Measurements from ENCODE around the gene COX10.

The COX10 gene

DNA sequence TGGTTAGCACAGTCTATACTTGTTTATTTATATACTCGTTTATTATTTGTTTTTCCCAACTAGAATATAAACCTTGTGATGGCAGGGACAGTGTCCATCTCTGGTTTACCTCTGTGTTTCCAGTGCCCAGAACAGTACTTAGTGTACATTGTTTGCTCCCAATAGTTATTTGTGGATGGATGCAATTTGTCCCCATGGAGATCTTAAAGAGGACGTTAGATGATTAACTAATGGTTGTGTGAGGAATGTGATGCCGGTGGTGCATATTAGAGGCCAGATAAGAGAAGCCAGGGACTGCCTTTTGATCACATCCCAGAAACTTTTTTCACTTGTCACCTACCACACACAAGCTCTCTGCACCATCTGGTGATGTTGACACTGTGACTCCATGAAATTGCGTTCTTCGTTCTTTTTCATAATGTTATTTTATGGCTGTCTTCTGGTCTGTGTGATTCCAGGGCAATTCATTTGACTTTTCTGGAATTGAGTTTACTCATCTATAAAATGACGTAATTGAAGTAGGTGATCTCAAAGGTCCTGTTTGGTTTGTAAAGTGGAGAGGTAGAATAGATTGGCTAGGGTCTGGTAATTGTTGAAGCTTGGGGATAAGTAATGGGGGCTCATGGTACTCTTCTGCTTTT, 1.2 kb downstream of the COX10 start:
- DNase-seq (ENCODE audit: low read depth in 3 of 3, low spot score in 1 of 3) = no peak

DNA sequence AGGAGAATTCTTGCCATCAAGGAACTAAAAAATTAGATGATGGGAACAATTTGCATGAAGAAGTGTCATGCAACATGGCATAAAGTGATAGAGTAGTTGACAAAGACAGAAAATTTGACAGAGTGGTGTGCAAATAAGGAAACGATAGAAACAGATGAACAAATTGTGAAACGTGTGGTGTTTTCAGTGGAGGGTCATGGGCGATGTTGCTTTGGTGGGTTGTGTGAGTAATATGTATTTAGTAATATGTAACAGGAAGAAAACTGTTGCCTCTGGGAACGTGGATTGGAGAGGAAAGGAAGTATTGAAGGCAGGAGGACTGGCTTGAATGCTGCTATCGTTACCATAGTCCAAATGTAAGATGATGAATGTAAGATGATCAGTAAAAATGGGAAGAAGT, 3.6 kb downstream of the COX10 start:
- no peak for DNase-seq (ENCODE audit: low read depth in 3 of 3, low spot score in 1 of 3)

DNA sequence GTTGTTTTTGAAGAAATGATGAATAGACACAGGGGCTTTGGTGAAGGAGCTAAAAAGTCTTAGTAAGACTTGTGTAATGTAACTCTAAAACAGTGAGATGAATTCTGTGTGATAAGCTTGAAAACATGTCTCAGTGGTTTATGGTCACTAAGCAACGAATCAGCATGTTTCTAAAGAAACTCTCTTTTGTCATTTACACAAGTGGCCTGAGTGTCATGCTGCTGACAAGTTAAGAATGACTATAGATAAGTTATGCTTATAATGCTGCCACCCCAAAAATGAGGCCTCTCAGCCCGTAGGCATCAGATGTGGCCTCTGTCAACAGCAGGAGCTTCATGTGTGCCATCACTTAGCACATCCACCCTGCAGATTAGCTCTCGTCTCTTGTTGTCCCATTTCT, 8.7 kb downstream of the COX10 start:
- DNase-seq (ENCODE audit: low read depth in 3 of 3, low spot score in 1 of 3) = no peak

DNA sequence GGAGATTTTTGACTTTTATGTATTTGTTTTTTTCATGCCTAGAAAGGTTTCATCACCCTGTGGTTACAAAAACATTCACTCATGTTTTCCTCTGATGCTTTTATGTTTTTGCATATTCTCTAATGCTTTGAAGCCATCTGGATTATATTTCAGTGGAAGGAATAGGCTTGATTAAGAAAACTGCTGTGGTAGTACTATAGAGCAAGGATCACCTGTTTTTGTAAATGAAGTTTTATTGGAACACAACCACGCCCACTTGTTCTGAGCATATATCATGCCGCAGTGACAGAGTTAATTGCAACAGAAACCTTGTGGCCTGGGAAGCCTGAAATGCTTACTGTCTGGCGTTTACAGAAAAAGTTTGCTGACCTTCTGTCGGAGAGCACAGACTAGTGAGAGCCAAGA, 11.5 kb downstream of the COX10 start:
- no peak for DNase-seq (ENCODE audit: low read depth in 3 of 3, low spot score in 1 of 3)

DNA sequence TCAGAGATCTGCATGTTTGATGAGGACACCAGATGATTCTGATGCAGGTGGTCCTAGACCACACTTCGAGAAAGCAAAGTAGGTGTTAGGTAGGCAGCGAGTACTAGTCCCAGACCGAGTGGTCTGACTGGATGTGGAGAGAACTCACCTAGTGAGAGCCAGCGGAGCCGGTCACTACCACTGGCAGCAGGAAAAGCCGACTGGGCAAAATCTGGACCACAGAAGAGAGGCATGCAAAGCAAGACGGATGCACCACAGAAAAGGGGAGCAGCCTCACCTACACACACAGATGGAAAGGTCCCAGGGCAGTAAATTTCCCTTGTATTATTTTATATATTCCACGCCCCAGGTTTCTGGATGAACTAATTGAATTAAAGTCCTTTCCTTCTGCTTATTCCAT, 13.5 kb downstream of the COX10 start:
- no peak for DNase-seq (ENCODE audit: low read depth in 3 of 3, low spot score in 1 of 3)

DNA sequence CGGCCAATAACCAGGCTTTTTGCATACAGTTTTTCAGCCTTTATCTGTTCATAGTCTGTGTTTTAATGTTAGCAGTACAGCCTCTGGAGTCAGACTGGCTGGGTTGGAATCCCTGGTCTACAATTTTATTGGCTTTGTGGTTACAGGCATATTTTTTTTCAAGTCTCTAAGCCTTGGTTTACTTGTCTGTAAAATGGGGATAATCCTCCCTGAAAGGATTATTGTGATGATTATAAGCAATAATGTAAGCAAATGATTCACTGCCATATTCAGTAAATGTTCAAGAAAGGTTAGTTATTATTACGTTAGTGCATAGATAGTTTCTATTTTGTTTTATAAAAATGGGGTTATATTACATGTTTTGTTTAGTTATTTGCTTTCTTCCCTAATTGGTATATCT, 15.7 kb downstream of the COX10 start:
- no peak for DNase-seq (ENCODE audit: low read depth in 3 of 3, low spot score in 1 of 3)

DNA sequence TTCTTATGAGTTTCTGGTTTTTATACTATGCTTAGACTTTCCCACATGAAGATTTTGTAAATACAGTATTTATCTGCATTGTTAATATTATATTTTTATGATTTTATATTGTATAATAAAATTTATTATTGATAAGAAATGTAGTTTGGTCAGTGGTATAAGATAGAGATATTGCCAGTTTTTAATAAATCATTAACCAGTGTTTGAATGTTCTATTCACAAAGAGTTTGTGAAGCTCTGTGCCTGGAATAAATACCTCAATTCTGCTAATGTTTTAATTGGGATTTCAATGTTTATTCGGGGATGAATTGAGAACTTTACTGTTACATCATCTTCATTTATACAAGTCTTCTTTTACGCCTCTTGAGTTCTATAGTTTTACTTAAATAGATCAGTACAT, 16.9 kb downstream of the COX10 start:
- DNase-seq (ENCODE audit: low read depth in 3 of 3, low spot score in 1 of 3) = no peak

DNA sequence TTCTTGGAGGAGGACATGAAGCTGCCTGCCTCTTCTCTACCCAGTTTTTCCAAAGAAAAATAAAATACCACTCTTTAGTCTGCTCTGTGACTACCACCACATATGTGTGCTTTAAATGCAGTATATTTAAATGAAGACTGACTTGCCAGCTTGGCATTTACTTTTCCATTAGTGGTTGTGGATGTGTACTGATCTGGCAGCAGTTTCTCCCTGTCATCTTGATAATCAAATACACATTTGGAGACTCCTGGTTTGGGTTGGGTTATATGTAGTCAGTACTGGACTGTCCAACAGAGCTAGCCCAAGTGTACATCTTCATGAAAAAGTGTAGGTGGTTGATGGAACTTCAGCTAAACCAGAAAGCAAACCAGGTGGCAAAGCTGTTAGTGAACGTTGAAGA, 19.9 kb downstream of the COX10 start:
- no peak for DNase-seq (ENCODE audit: low read depth in 3 of 3, low spot score in 1 of 3)

DNA sequence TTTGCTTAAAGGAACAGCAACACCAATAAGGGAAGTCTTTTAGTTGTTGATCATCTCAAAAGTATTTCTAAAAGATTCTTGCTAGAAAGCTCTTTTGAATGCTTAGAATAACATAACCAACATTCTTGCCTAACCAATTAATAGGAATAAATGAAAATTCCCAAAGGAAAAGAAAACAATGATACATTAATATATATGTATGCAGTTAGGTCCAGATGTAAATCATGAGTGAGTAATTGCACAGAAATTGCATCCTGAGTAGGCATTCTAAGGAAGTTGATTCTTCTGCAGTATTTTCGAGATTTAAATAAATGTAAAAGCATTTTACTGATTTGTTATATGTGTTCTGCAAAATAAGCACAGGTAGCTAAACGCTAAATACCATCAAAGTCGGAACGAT, 22.1 kb downstream of the COX10 start:
- DNase-seq (ENCODE audit: low read depth in 3 of 3, low spot score in 1 of 3) = no peak

DNA sequence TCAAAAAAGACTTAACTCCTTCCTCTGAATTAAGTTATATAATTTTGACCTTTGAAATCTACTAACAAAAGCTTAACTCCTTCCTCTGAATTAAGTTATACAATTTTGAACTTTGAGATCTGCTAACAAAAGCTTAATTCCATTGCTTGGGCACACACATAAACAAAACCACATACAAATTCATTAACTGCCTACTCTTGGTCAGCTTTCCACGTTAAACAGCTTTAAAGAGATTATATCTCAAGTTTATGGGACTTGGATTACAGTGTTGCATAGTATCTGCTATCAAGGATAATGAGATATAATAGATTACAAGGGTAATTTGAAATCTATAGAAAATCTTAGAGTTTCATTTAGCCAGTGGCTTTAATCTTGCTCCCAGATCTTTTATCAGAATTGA, 23.5 kb downstream of the COX10 start:
- no peak for DNase-seq (ENCODE audit: low read depth in 3 of 3, low spot score in 1 of 3)

DNA sequence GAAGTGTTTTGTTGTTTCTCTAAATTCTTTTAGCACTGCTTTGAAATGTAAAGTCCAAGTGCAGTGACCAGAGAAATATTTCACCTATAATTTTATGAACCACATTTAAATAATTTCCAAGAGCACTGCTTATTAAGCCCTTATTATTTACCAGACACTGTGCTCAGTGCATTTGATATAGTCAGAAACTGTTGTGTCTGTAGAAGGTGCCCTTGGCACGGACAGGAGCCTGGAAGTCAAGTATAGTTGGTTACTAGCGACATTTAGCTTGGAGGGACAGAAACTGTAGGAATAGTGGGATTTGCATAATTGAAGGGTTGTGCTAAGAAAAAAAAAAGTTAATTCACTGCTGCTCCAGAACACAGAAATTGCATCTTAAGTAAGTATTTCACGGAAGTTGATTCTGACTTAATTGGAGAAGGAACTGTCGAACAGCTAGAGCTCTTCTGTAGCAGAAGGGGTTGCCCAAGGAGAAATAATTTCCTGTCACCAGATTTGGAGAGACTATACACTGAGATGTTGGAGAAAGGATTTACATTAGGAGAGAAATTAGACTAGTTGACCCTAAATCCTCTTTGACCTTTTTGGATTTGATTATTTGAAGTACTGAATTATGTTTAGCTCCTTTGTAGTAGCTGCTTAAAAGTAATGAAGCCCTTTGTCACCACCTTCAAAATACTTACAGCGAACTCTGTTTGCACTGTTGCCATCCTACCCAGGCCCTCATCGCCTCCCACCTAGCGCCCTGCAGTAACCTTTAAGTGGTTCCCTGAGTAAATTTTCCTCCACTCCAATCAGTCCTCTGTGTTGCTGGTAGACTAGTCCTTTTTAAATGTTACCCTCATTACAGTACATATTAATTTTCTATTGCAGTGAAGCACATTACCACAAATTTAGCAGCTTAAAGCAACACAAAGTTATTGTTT, 25.6 kb downstream of the COX10 start:
- no peak for DNase-seq (ENCODE audit: low read depth in 3 of 3, low spot score in 1 of 3)

DNA sequence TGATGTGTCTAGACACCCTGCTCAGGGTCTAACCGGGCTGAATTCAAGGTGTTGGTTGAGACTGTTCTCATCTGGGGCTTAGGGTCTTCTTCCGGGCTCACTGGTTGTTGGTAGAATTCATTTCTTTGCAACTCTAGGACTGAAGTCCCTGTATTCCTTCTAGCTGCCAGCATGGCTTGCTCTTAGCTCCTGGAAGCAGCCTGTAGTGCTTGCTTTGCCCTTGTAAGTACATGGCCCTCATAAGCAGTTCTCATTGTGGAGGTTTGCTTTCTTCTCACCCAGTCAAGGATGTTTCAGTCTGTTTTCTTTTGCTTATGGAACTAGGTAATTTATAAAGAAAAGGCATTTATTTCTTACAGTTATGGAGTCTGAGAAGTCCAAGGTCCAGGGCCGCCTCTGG, 26.3 kb downstream of the COX10 start:
- DNase-seq (ENCODE audit: low read depth in 3 of 3, low spot score in 1 of 3) = no peak

DNA sequence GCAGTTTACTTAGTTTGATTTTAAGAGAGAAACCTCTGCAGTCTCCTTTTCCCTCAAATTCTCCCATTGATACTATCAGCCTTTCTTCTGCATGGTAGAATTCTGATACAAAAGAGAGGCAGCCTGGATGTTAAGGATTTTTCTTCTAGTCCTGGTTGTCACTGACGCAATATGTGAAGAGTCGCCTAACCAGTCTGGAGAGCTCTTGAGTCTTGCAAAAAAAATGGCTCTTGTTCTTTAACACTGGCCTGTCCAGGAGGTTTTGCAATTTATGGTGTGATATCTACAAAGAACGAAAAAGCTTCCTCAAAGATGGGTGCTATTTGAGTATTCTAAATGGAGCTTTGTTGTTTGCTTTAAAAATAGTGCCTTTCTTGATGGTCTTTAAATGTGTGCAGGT, 28.9 kb downstream of the COX10 start:
- no peak for DNase-seq (ENCODE audit: low read depth in 3 of 3, low spot score in 1 of 3)

DNA sequence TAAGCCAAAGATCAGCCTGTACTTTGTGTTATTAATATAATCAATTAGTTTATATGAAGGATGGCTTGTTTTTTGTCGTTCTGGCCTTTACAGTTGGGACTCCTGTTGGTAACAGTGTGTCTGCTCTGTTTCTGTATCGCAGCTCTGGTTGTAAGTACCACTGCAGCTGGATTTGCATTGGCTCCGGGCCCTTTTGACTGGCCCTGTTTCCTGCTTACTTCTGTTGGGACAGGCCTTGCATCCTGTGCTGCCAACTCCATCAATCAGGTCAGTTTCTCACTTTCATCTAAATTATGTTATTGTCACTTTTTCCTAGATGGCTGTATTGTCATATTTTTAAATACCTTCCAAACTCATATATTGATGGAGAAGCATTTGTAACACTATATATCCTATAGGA, 32.7 kb downstream of the COX10 start:
- no peak for DNase-seq (ENCODE audit: low read depth in 3 of 3, low spot score in 1 of 3)

DNA sequence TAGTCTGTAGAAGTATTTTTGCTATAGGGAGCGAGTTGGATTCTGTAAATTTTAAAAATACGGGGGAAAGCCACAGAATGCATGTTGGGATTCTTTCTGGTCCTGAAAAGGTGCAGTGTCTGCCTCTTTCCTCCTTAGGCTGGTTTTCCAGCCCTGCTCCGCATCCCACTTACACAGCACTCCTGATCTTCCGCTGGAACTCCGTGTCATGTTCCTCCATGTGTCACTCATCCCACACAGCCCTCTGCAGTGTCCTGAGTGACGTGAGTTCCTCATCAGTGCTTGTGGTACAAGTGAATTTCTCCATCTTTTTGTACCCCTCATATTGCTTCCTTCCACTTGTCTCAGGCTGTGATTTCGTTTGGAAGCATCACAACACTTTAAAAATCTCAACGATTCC, 34.5 kb downstream of the COX10 start:
- no peak for DNase-seq (ENCODE audit: low read depth in 3 of 3, low spot score in 1 of 3)

DNA sequence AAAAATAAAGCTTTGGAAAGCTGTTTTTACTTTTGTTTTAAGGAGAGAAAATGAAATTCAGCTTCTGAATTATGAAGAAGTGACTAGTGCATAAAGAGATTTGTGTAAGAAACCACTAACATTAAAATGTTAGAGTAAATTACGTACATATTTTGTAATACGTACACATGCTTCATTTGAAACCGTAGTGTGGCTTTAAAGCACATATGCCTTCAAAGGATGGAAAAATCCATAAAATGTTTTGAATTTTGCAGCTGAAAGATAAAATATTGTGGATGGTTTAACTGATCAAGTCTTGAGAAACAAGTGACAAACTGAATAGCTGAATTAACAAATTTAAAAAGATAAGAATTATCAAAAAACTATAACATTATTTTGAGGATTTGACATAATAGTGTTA, 35.4 kb downstream of the COX10 start:
- DNase-seq (ENCODE audit: low read depth in 3 of 3, low spot score in 1 of 3) = no peak

DNA sequence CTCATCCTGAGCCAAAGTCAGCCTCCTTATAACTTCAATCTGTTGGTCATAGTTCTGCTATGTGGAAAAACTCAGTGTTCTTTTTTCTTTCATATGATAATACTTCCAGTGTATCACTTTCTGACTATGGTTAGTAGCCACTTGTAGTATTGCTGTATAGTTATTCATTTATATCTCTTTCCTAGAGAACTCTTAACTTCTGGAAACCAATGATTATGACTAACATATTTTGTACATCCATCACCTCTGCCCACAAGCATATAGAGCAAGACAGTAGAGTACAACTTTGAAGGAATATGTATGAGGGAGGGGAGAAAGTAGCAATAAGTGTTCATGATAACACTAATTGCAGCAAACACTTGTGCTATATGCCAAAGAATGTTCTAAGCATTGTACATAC, 38.6 kb downstream of the COX10 start:
- no peak for DNase-seq (ENCODE audit: low read depth in 3 of 3, low spot score in 1 of 3)

DNA sequence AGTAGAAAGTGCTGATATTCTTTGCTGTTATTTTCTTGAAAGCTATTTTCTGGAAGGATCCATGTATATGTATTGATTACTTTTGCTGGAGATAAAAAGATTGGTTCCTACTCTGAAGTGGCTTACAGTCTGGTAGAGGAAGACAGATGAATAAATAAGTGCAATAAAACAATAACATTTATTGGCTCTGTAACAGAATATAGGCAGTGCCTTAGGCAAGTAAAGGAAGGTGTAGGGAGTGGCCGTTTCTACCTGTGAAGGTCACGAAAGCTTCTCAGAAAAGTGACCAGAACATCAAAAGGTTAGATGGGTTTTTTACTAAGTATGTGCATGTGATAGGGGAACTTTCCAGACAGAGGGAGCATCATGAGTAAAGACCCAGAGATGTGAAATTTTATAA, 43.1 kb downstream of the COX10 start:
- no peak for DNase-seq (ENCODE audit: low read depth in 3 of 3, low spot score in 1 of 3)

DNA sequence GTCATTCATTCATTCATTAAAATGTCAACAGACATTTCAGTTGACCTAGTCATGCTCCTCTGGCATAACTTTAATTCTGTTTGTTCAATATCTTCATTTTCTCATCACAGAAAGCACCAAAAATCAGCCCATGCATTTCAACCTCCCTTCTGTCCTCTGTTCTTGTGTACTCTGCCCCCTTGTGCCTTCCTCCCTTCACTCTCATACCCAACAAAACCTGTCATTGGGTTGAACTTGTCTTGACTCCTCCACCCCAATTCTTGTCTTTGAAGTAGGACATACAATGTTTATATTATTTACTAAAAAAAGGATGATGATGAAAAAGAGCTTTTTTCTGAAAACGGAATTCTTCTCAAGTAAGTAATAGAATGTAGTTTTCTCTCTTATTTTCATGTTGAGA, 43.8 kb downstream of the COX10 start:
- DNase-seq (ENCODE audit: low read depth in 3 of 3, low spot score in 1 of 3) = no peak

DNA sequence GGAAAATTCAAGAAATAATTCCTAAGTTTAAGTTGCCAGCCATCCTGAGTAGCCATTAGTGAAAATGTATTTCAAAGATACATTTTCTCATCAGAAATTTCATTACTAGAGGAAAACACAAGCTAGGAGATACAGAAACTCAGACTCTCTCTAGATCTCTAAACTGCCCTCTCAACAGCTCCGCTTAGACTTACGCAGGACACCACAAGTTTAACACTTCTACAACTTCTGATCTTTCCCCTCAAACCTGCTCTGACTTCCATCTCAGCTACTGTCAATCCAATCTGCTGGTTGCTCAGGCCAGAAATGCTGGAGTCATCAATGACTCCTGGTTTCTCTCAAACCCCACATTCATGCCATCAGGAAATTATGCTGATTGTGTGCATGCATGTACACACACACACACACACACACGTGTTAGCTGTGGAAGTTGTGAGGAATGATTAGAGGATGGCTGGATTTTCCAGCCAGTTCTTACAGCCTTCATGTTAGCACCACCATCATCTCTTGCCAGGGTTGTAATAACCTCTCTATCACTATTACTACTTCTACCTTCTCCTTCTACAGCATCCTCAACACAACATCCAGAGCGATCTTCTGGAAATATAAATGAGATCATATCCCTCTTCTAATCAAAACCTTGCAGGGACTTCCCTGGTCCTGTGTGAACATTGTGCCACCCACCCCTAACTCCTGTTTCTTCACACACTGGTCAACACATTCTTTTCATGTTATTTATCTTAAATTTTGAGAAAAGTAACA, 47.1 kb downstream of the COX10 start:
- DNase-seq (ENCODE audit: low read depth in 3 of 3, low spot score in 1 of 3) = no peak

DNA sequence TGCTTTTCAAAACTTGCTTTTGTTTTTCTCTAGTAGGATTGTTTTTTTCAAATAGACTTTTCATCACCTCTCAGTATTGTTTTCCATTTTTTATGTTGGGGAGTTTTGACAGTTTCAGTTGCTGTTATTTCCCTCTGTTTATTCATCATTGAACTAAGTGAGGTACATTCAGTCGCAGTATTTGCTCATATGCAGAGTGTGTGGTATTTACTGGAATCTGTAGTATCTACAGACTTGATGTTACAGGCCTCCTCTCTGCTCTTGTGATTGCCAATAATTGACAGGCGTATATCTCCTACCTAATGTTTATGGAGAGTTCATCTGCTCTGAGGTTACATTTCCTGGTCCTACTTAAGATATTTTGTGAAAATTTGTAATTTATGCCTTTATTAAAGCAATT, 49.6 kb downstream of the COX10 start:
- no peak for DNase-seq (ENCODE audit: low read depth in 3 of 3, low spot score in 1 of 3)

DNA sequence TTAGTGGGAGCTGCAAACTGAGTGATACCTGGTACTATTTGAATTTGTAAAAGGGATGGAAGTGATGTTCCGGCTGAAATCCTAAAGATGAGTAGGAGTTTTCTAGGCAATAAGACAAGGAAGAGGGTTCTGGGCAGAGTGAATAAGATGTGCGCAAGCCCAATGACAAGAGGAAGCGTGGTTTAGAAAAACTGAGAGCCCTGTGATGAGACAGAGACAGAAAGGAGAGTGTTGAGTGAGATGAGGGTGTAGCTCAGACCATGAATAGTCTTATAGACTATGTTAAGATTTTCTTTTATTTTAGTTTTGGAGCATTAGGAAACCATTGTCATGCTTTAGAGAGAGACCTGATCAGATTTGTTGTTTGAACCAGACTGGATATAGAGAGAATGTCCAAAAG, 50.2 kb downstream of the COX10 start:
- no peak for DNase-seq (ENCODE audit: low read depth in 3 of 3, low spot score in 1 of 3)

Data from stimulated activated CD4-positive, alpha-beta T cell treated with anti-CD3 and anti-CD28 coated beads, TNF-alpha, amount 100 ng/mL, for 1 hour (primary cell).